GM08714 (cell line): Measurements from ENCODE around the gene SCYL1.
A peak's percentile ranks its signal among the peaks of the same experiment; 100 is the strongest.

ENCODE experiments used
- H3K4me3 ChIP-seq: fragments of 200-500 bp; sonication (Bioruptor generic); 2 replicates; pipeline ENCODE4 v1.5.1; 2014; ENCODE audit warnings: mild to moderate bottlenecking, low read length, inconsistent platforms
- ZNF274 ChIP-seq: IDR thresholded peaks from 2 replicates; pipeline ENCODE4 v1.6.1; 2012; ENCODE audit warnings: mild to moderate bottlenecking, low read depth, low read length

Gene SCYL1

GRCh38 chr11:65489035-65489705 is 35.7 kb upstream of the SCYL1 start:
- H3K4me3 ChIP-seq = no peak overlapping the region
- no peak for TF ChIP-seq ZNF274

DNA sequence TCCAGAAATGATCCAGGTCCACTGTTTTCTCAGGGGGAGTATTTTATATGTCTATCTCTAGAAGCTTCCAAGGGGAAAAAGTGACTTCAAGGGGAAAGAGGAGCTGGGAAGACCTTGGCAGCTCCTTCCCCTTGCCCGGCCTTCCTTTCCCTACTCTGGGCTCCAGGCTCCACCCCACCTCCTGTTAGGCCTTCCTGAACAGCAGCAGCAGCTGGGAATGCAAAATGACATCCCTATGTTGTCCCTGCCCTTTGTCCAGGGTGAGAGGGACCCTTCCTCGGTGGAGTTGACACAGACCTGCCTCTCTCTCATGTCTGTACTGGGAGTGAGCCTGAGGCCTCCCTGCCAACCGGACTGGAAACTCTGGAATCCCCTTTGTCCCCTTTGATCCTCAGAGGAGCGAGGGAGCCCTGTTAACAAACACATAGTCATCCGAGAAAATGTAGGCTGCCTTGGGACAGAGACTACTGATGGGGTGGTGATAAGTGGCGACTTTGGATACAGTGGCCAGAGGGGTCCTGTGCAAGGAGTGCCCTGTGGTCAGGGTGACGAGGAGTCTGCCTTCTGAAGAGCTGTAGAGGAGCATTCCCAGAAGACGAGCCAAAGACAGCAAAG is 35.1 kb upstream of the SCYL1 start:
- H3K4me3 ChIP-seq = no peak overlapping the region
- TF ChIP-seq ZNF274 = no peak

- no peak overlapping the region for H3K4me3 ChIP-seq
- TF ChIP-seq ZNF274 = no peak
Measured at GRCh38 chr11:65491163-65491465, 33.8 kb upstream of the SCYL1 start.

DNA sequence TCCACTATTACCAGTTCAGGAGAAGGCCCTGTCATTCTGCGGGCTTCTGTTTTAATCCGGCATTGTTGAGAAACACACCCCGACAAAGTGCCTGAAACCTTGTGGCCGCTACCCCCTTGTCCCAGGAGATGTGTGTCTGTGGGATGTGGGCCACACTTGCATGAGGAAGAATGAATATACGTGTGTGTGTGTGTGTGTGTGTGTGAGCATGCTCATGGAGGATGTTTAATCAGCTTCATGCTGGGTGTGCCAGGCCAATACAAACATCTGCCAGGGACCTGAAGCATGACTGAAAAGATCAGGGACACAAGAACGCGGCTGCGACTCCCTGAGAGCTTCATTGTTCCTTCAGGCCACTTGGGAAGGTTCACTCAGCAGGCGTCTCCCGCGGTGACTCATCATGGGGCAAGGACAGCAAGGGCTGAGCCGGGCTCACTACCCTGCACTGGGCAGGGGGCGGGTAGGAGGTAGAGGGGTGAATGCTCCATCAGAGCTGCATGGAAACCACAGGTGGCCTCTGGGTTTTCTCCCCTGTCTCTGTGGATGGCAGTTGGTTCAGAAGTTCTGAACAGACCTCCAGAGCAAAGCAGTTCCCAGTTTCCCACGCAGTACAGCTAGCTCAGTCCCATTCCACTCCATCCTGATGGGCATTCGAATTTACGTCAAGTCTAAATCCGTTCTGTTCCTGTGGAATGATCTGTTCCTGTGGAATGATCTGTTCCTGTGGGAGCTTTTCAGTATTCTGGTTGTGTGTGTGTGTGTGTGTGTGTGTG is 33.1 kb upstream of the SCYL1 start:
- no peak for TF ChIP-seq ZNF274
- no peak overlapping the region; the same call in 1 of the 2 replicates for H3K4me3 ChIP-seq

DNA sequence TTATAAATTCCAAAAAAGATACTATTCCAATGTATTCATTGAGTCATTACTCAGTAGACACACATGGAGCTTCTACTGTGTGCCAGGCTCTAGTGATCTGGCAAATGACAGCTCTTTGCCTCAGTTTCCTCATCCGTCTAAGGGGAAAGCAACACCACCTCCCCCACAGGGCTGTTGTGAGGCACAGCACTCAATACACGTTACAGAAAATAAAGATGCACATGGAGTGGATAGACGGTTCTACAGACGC is 32.6 kb upstream of the SCYL1 start:
- TF ChIP-seq ZNF274 = no peak
- no peak overlapping the region; the same call in 1 of the 2 replicates for H3K4me3 ChIP-seq

DNA sequence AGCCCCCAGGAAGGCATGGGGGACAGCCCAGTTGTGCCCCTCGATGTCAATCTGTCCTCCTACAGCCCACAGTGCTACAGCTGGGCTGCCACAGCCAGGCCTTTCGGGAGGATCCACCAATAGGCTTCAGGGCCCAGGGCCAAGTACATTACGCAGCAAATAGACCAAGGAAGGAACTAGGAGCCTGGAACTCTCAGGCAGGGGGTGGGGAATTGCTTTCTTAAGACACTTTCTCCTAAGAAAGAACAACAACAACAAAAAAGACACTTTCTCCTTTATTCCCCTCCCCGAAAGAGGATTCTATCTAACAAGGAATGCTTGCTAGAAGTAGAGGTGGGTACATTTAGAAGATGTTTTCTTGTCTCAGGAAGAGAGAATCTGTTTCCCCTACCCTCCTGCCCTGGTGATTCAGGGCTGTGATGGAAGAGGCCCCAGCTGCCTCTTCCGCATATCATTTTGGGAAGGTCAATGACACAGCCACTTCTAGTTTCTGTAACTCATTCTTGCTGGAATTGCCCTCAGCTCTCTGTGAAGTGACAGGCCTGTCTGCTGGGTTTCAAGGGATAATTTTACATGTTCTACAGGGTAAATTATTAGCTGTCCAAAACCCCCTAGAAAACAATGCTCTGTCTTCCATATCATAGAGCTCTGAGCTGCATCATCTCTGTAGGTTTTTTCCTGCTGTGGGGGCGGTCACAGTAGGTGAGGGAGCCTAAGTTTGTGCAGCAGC is 32.1 kb upstream of the SCYL1 start:
- H3K4me3 ChIP-seq = peak overlapping the region; percentile 39; the same call in 1 of the 2 replicates

GRCh38 chr11:65493367-65494176 is 31.3 kb upstream of the SCYL1 start:
- H3K4me3 ChIP-seq = peak overlapping the region; percentile 39; the same call in 1 of the 2 replicates

More for the DNA sequence above, 32.1 kb upstream of the SCYL1 start:
- no peak for TF ChIP-seq ZNF274

GRCh38 chr11:65496304-65497140 is 28.4 kb upstream of the SCYL1 start:
- TF ChIP-seq ZNF274 = no peak
- H3K4me3 ChIP-seq = peak overlapping the region; percentile 45; the same call in 1 of the 2 replicates

More at GRCh38 chr11:65493367-65494176, 31.3 kb upstream of the SCYL1 start:
- TF ChIP-seq ZNF274 = no peak

DNA sequence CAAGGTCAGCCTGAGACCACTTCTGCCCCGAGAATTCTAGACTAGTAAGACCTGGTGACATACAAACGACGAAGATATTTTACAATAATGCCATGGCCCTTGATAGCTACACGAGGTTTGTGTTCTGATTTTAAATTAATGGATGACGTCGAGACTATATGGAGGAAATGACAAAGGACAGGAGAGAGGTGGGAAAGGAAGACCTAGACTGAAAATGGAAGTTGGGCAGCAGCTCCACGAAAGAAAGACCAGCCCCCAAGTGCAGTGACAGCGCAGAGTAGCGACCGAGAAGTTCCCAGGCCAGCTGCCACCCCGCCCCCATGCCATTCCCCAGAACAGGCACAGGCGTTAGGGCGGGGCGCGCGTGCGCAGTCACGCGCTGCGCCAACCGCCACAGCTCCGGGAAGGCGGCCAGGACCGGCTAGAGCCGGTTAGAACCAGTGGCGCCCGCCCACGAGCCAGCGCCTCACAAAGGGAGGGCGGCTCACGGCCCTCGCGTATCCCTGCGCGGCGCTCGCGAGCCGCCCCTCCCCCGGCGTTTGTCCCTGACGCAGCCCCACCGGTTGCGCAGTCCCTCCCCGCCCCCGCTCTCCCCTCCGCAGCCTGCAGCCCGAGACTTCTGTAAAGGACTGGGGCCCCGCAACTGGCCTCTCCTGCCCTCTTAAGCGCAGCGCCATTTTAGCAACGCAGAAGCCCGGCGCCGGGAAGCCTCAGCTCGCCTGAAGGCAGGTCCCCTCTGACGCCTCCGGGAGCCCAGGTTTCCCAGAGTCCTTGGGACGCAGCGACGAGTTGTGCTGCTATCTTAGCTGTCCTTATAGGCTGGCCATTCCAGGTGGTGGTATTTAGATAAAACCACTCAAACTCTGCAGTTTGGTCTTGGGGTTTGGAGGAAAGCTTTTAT is 27.5 kb upstream of the SCYL1 start:
- H3K4me3 ChIP-seq = peak overlapping the region; percentile 99
- no peak for TF ChIP-seq ZNF274

GRCh38 chr11:65498042-65498726 is 26.7 kb upstream of the SCYL1 start:
- peak overlapping the region; percentile 99 for H3K4me3 ChIP-seq
- no peak for TF ChIP-seq ZNF274

- no peak for TF ChIP-seq ZNF274
- peak overlapping the region; percentile 99 for H3K4me3 ChIP-seq
Measured at GRCh38 chr11:65498727-65498976, 26.2 kb upstream of the SCYL1 start.
